GM21737 (cell line): ENCODE measurements around the gene TREH.

Experiments used
- ATAC-seq: cut with Tn5 transposase; IDR thresholded peaks from one replicate; pipeline ENCODE4 v1.9.1; 2021; ENCODE audit warnings: mild to moderate bottlenecking, moderate library complexity; ENCODE audit not compliant: unreplicated experiment

Gene TREH

GRCh38 chr11:118632577-118633318 lies 46.7 kb downstream of the TREH start:
- no peak for ATAC-seq

- ATAC-seq = no peak
Observed at GRCh38 chr11:118631142-118631909, 48.1 kb downstream of the TREH start.

- no peak for ATAC-seq
Observed at GRCh38 chr11:118629761-118630661, 49.4 kb downstream of the TREH start.

GRCh38 chr11:118628861-118629549 lies 50.4 kb downstream of the TREH start:
- ATAC-seq = no peak

- no peak for ATAC-seq
Observed at GRCh38 chr11:118628432-118628831, 51.0 kb downstream of the TREH start.

GRCh38 chr11:118628031-118628430 lies 51.4 kb downstream of the TREH start:
- ATAC-seq = no peak

- ATAC-seq = no peak
Observed at GRCh38 chr11:118627566-118627965, 51.9 kb downstream of the TREH start.

- no peak for ATAC-seq
Observed at GRCh38 chr11:118625976-118626375, 53.5 kb downstream of the TREH start.

- ATAC-seq = no peak
Observed at GRCh38 chr11:118625036-118625690, 54.3 kb downstream of the TREH start.

GRCh38 chr11:118623269-118623655 lies 56.2 kb downstream of the TREH start:
- ATAC-seq = no peak

- no peak for ATAC-seq
Observed at GRCh38 chr11:118622376-118623268, 56.8 kb downstream of the TREH start.

GRCh38 chr11:118621784-118622375 lies 57.6 kb downstream of the TREH start:
- ATAC-seq = no peak

- ATAC-seq = no peak
Observed at GRCh38 chr11:118621071-118621783, 58.2 kb downstream of the TREH start.

GRCh38 chr11:118620529-118621070 lies 58.9 kb downstream of the TREH start:
- no peak for ATAC-seq

- no peak for ATAC-seq
Observed at GRCh38 chr11:118619444-118620197, 59.8 kb downstream of the TREH start.

- no peak for ATAC-seq
Observed at GRCh38 chr11:118618991-118619375, 60.5 kb downstream of the TREH start.
